GM23248 (cell line): ENCODE measurements around the gene PHF11.

Source experiments
- EZH2 ChIP-seq: fragments of 200-600 bp; sonication (generic); IDR thresholded peaks from 2 replicates; pipeline ENCODE4 v1.6.1; 2018; ENCODE audit warnings: antibody characterized with exemption, mild to moderate bottlenecking; ENCODE audit not compliant: insufficient read depth, poor library complexity, severe bottlenecking
- EZH2phosphoT487 ChIP-seq: fragments of 200-600 bp; sonication (generic); IDR thresholded peaks from 2 replicates; pipeline ENCODE4 v1.6.1; 2018; ENCODE audit warnings: antibody characterized with exemption, moderate library complexity, mild to moderate bottlenecking, low read depth; ENCODE audit not compliant: insufficient read depth

DNA sequence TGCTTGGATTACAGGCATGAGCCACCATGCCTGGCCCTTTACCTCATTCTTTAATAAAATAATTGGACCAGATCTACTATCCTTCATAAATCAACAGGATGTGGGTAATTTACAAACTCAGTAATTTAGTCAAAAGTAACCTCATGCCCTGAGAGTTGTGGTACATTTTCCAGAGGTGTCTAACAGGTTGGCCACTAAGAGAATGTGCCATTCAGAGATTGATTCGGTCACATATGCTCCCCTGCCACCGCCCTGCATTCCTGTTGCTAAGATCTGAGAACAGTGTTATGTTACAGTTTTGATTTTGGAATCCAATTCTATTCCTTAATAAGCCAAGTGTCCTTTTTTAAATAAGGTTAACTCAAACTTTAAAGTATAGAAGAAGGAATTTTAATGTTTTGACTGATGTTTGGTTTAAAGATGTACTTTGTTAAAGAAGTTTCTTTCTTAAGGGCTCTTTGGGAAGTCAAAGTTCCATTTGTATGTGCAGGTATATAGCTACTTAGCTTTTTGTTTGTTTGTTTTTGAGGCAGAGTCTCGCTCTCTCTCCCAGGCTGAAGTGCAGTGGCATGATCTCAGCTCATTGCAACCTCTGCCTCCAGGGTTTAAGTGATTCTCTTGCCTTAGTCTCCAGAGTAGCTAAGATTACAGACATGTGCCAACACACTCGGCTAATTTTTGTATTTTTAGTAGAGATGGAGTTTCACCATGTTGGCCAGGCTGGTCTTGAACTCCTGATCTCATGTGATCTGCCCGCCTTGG lies 29.2 kb downstream of the PHF11 start:
- TF ChIP-seq EZH2phosphoT487 = no peak
- TF ChIP-seq EZH2 = no peak
